NCI-H2107 treated with DMSO at 0.1 percent for 48 hours (cell line): ENCODE results near the gene HYAL3.
A peak's percentile ranks its signal among the peaks of the same experiment; 100 is the strongest.
"Not testable (repeated sequence)": the region's sequence is repeated elsewhere in the genome, so short reads cannot be mapped to it uniquely, and the experiment has no call there.

Source experiments
- DNase-seq: peaks from one replicate; lab custom pipeline; 2025; ENCODE audit not compliant: unreplicated experiment; lab: John Stamatoyannopoulos, UW

The HYAL3 gene

GRCh38 chr3:50260027-50260941, 38.9 kb downstream of the HYAL3 start:
- peak; percentile 22 for DNase-seq

- no peak for DNase-seq
Measured at GRCh38 chr3:50259432-50260026, 39.7 kb downstream of the HYAL3 start.

GRCh38 chr3:50258979-50259378, 40.2 kb downstream of the HYAL3 start:
- no peak for DNase-seq

- no peak for DNase-seq
Measured at GRCh38 chr3:50258029-50258680, 41.0 kb downstream of the HYAL3 start.

GRCh38 chr3:50256978-50257890, 42.0 kb downstream of the HYAL3 start:
- no peak for DNase-seq

- no peak for DNase-seq
Measured at GRCh38 chr3:50255251-50255615, 44.0 kb downstream of the HYAL3 start.

- DNase-seq: no peak
Measured at GRCh38 chr3:50254577-50255250, 44.5 kb downstream of the HYAL3 start.

GRCh38 chr3:50251220-50251619, 48.0 kb downstream of the HYAL3 start:
- no peak for DNase-seq

- DNase-seq: no peak
Measured at GRCh38 chr3:50250514-50250913, 48.7 kb downstream of the HYAL3 start.

GRCh38 chr3:50249457-50249856, 49.7 kb downstream of the HYAL3 start:
- no peak for DNase-seq

- DNase-seq: no peak
Measured at GRCh38 chr3:50248387-50248786, 50.8 kb downstream of the HYAL3 start.

GRCh38 chr3:50246517-50246954, 52.7 kb downstream of the HYAL3 start:
- DNase-seq: no peak

- peak; percentile 29 for DNase-seq
Measured at GRCh38 chr3:50245831-50246516, 53.2 kb downstream of the HYAL3 start.

GRCh38 chr3:50245251-50245745, 53.9 kb downstream of the HYAL3 start:
- no peak for DNase-seq

GRCh38 chr3:50244813-50245212, 54.4 kb downstream of the HYAL3 start:
- not testable (repeated sequence) for DNase-seq

- no peak for DNase-seq
Measured at GRCh38 chr3:50243543-50243895, 55.7 kb downstream of the HYAL3 start.

GRCh38 chr3:50242851-50243542, 56.2 kb downstream of the HYAL3 start:
- DNase-seq: no peak
